ENCODE measurements around the gene FBXO11. TPM values are rescaled to one million over a fixed set of nuclear protein-coding genes. Genes with fewer than 3 reads are reported as not detected.

The FBXO11 gene
- total RNA-seq, 3 donors from 2014 or later (not counting 1 experiment from before 2014, with no cell fraction given): 104 to 110 (median 105) TPM

GRCh38 chr2:47945046-47945781, 38.9 kb upstream of the FBXO11 start:
- no peak for TF ChIP-seq CTCF (IDR thresholded peaks at IDR 0.05)
- DNase-seq: no peak
- no peaks in the 10 kb centered on the region for H3K9me3 ChIP-seq (ENCODE audit: control insufficient read depth, insufficient read depth, low read length)
- no peak overlapping the region for H3K4me3 Mint-ChIP-seq
- no peak overlapping the region for H3K27ac ChIP-seq (ENCODE audit: low read length)
- 87% methylated on average over 7 of the region's 9 CpGs for WGBS (ENCODE audit: insufficient coverage)
- H3K4me1 Mint-ChIP-seq: no peaks in the 10 kb centered on the region
- no peaks in the 10 kb centered on the region for H3K4me1 ChIP-seq (ENCODE audit: control insufficient read depth, insufficient read depth, low read length)
- H3K4me3 ChIP-seq (ENCODE audit: low read length): no peak overlapping the region
- no peaks in the 10 kb centered on the region for H3K27me3 ChIP-seq (ENCODE audit: control insufficient read depth, insufficient read depth, low read length)
- H3K36me3 Mint-ChIP-seq: no peaks in the 10 kb centered on the region
- H3K27ac Mint-ChIP-seq: no peak overlapping the region
- no peak for ATAC-seq
- H3K27me3 Mint-ChIP-seq (ENCODE audit: low read depth in 2 of 2): peaks cover 6 to 12% of the 10 kb centered on the region in 2 donors
- intact Hi-C loops (cut with micrococcal nuclease): no loop called here
- H3K36me3 ChIP-seq (ENCODE audit: control insufficient read depth, insufficient read depth, low read length): no peaks in the 10 kb centered on the region
- no peaks in the 10 kb centered on the region for H3K9me3 Mint-ChIP-seq

- peaks cover 0 to 9% of the 10 kb centered on the region in 2 donors for H3K4me1 Mint-ChIP-seq
- intact Hi-C loops (cut with micrococcal nuclease): no loop called here
- DNase-seq (no peak), ATAC-seq (no peak)
- no peaks in the 10 kb centered on the region for H3K9me3 Mint-ChIP-seq
- Histone ChIP-seq H3K4me3 (ENCODE audit: low read length) (no peak overlapping the region), H3K27me3 (ENCODE audit: control insufficient read depth, insufficient read depth, low read length) (no peaks in the 10 kb centered on the region), H3K4me1 (ENCODE audit: control insufficient read depth, insufficient read depth, low read length) (no peaks in the 10 kb centered on the region), H3K9me3 (ENCODE audit: control insufficient read depth, insufficient read depth, low read length) (no peaks in the 10 kb centered on the region), H3K27ac (ENCODE audit: low read length) (no peak overlapping the region), H3K36me3 (ENCODE audit: control insufficient read depth, insufficient read depth, low read length) (no peaks in the 10 kb centered on the region)
- TF ChIP-seq CTCF (IDR thresholded peaks at IDR 0.05): no peak
- WGBS (ENCODE audit: insufficient coverage): 88% methylated on average over 2 of the region's 2 CpGs
- no peak overlapping the region for H3K27ac Mint-ChIP-seq
- H3K4me3 Mint-ChIP-seq: no peak overlapping the region
- H3K36me3 Mint-ChIP-seq: no peaks in the 10 kb centered on the region
- H3K27me3 Mint-ChIP-seq (ENCODE audit: low read depth in 2 of 2): peaks cover 10 to 26% of the 10 kb centered on the region in 2 donors
Observed at GRCh38 chr2:47941936-47942335, 35.6 kb upstream of the FBXO11 start.

GRCh38 chr2:47937677-47938076, 31.4 kb upstream of the FBXO11 start:
- no peak overlapping the region for H3K27ac ChIP-seq (ENCODE audit: low read length)
- ATAC-seq (no peak), DNase-seq (no peak)
- no peaks in the 10 kb centered on the region for H3K36me3 ChIP-seq (ENCODE audit: control insufficient read depth, insufficient read depth, low read length)
- H3K4me1 ChIP-seq (ENCODE audit: control insufficient read depth, insufficient read depth, low read length): no peaks in the 10 kb centered on the region
- H3K27me3 ChIP-seq (ENCODE audit: control insufficient read depth, insufficient read depth, low read length): no peaks in the 10 kb centered on the region
- no peak overlapping the region for H3K4me3 ChIP-seq (ENCODE audit: low read length)
- no peaks in the 10 kb centered on the region for H3K36me3 Mint-ChIP-seq
- no peak for TF ChIP-seq CTCF (IDR thresholded peaks at IDR 0.05)
- no peak overlapping the region for H3K4me3 Mint-ChIP-seq
- no peaks in the 10 kb centered on the region for H3K9me3 Mint-ChIP-seq
- H3K4me1 Mint-ChIP-seq: peaks cover 0 to 9% of the 10 kb centered on the region in 2 donors
- intact Hi-C loops (cut with micrococcal nuclease): no loop called here
- 89% methylated on average over 2 of the region's 3 CpGs for WGBS (ENCODE audit: insufficient coverage)
- peaks cover 10 to 26% of the 10 kb centered on the region in 2 donors for H3K27me3 Mint-ChIP-seq (ENCODE audit: low read depth in 2 of 2)
- no peaks in the 10 kb centered on the region for H3K9me3 ChIP-seq (ENCODE audit: control insufficient read depth, insufficient read depth, low read length)
- H3K27ac Mint-ChIP-seq: no peak overlapping the region

GRCh38 chr2:47935071-47935470, 28.8 kb upstream of the FBXO11 start:
- intact Hi-C loops (cut with micrococcal nuclease): no loop called here
- H3K36me3 Mint-ChIP-seq: no peaks in the 10 kb centered on the region
- no peaks in the 10 kb centered on the region for H3K4me1 ChIP-seq (ENCODE audit: control insufficient read depth, insufficient read depth, low read length)
- H3K9me3 ChIP-seq (ENCODE audit: control insufficient read depth, insufficient read depth, low read length): no peaks in the 10 kb centered on the region
- ATAC-seq (no peak), DNase-seq (no peak)
- H3K27ac Mint-ChIP-seq: no peak overlapping the region
- H3K4me3 ChIP-seq (ENCODE audit: low read length): no peak overlapping the region
- H3K4me1 Mint-ChIP-seq: peaks cover 0 to 9% of the 10 kb centered on the region in 2 donors
- no peaks in the 10 kb centered on the region for H3K9me3 Mint-ChIP-seq
- TF ChIP-seq CTCF (IDR thresholded peaks at IDR 0.05): no peak
- H3K27ac ChIP-seq (ENCODE audit: low read length): no peak overlapping the region
- 86% methylated on average over 4 of the region's 4 CpGs for WGBS (ENCODE audit: insufficient coverage)
- H3K27me3 ChIP-seq (ENCODE audit: control insufficient read depth, insufficient read depth, low read length): no peaks in the 10 kb centered on the region
- H3K4me3 Mint-ChIP-seq: no peak overlapping the region
- H3K27me3 Mint-ChIP-seq (ENCODE audit: low read depth in 2 of 2): peaks cover 4 to 13% of the 10 kb centered on the region in 2 donors
- no peaks in the 10 kb centered on the region for H3K36me3 ChIP-seq (ENCODE audit: control insufficient read depth, insufficient read depth, low read length)
